ENCODE data around the gene ZNF500. TPM values are rescaled to one million over a fixed set of nuclear protein-coding genes. Genes with fewer than 3 reads are reported as not detected.

Gene ZNF500
- total and polyA plus RNA-seq, 12 donors, result 3.8 to 10.5 (median 8.1) TPM

DNA sequence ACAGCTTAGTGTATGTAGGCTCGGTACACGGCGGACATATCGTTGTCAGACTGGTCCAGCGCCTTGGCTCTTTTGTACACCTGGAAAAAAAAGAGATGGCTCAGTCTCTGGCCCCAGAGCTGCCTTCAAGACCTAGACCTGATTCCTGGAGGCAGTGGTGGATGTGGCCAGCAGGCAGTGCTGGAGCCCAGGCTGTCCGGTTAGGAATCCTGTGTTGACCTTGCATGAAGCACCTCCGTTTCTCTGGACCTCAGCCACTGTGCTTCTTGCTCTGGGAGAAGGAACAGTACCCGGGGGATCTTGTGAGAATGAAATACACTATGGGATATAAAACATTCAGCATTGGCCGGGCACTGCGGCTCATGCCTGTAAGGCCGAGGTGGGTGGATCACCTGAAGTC is 38.3 kb upstream of the ZNF500 start:
- TF ChIP-seq, protein P1, sequence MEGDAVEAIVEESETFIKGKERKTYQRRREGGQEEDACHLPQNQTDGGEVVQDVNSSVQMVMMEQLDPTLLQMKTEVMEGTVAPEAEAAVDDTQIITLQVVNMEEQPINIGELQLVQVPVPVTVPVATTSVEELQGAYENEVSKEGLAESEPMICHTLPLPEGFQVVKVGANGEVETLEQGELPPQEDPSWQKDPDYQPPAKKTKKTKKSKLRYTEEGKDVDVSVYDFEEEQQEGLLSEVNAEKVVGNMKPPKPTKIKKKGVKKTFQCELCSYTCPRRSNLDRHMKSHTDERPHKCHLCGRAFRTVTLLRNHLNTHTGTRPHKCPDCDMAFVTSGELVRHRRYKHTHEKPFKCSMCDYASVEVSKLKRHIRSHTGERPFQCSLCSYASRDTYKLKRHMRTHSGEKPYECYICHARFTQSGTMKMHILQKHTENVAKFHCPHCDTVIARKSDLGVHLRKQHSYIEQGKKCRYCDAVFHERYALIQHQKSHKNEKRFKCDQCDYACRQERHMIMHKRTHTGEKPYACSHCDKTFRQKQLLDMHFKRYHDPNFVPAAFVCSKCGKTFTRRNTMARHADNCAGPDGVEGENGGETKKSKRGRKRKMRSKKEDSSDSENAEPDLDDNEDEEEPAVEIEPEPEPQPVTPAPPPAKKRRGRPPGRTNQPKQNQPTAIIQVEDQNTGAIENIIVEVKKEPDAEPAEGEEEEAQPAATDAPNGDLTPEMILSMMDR (IDR thresholded peaks at IDR 0.05), result peak in 5 of 9 donors; percentile 19 to 55 (median 42)
- intact Hi-C loops (cut with DNase I), result loop anchor here in 2 of 10 donors (2.0 to 10.0 kb wide), 3 partner anchors 42 to 152 kb away; partner anchors contain the start of genes GLYR1 (in 1 of the 2) and UBN1 (in 1 of the 2)
- Histone ChIP-seq H3K27ac (peak overlapping the region in 9 of 10 donors; percentile 11 to 73 (median 46)), H3K27me3 (no peaks in the 10 kb centered on the region), H3K4me1 (peaks cover 0 to 48% (median 26%) of the 10 kb centered on the region in 9 donors), H3K36me3 (peaks cover 0 to 63% (median 39%) of the 10 kb centered on the region in 9 donors), H3K4me3 (no peak overlapping the region), H3K9me3 (no peaks in the 10 kb centered on the region)
- DNase-seq, result peak in 1 of 2 donors; percentile 53
- peak in 5 of 8 donors; percentile 18 to 46 (median 25) for ATAC-seq
- WGBS, 2 donors, result 45 to 63% methylated on average over 11 of the region's 11 CpGs

DNA sequence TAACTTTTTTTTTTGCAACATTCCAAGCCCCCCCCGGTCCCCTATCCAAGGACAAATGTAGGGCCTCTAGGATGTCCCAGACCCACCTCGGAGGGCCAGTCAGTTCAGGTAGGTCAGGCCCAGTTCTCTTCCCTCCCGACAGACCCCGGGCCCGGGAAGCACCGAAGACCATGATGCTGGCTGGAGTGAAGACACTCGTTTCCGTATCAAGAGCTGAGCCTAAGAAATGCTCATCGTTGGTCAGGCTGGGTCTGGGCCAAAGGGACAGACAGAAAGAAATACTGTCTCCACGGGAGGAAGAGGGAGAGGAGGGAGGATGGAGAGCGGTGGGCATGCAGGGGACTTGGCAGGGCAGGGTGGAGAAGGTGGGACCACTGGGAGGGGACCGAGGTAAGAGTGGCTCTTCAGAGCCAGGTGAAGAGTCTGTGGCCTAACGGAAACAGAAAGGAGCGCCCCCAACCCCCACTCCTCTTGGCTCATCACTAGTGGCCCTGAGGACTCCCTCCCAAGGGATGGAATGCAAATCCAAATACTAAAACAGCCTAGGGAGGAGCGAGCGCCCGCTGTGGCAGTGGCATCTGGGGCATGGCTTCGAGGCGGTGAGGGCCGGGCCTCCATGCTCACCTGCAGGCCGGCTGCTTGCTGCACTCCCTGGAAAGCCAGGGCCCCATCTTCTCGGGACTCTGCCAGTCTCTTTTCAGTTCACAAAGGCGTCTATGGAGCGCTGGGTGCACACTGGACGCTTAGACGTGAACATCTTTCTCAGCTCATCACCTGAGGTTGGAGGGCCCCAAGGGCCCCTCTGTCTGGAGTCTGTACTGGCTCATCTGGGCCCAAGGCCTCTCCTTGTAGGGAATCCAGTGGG is 37.2 kb upstream of the ZNF500 start:
- H3K27ac ChIP-seq, result peak overlapping the region in 7 of 10 donors; percentile 11 to 96 (median 62)

DNA sequence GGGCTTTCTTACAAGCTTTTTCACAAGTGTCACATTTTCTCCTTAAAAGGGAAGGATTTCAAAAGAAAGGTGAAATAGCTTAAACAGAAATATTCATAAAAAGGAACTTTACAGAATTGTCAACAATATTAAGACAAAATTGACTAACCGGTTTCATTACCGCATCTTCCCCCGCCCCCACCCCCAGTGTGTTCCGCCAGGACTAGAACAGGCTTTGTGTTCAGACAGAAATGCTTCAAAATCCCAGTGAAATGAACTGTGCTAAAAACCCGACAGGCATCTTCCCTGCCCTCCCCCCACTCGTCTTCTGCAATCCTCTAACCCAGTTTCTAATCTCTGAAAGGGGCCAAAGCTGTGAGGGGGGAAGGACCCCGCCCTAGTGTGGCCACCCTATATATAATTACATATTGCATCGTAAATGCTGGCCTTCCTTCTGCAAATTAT is 36.5 kb upstream of the ZNF500 start:
- ATAC-seq (no peak), DNase-seq (no peak)
- peaks cover 0 to 62% (median 37%) of the 10 kb centered on the region in 9 donors for H3K36me3 ChIP-seq
- WGBS, 2 donors, result 57 to 62% methylated on average over 8 of the region's 8 CpGs
- intact Hi-C loops (cut with DNase I), result loop anchor here in 5 of 10 donors (2.0 to 10.0 kb wide), 5 partner anchors 36 to 154 kb away; partner anchors contain the start of genes GLYR1 (in 3 of the 5), UBN1 (in 3 of the 5), ZNF500 (in 3 of the 5) and SEC14L5 (in 1 of the 5)
- H3K27me3 ChIP-seq, result no peaks in the 10 kb centered on the region
- peak overlapping the region in 9 of 10 donors; percentile 79 to 96 (median 93) for H3K27ac ChIP-seq
- peak overlapping the region in 9 of 10 donors; percentile 64 to 95 (median 87) for H3K4me3 ChIP-seq
- no peaks in the 10 kb centered on the region for H3K9me3 ChIP-seq
- TF ChIP-seq, protein P1 (IDR thresholded peaks at IDR 0.05), result no peak
- H3K4me1 ChIP-seq, result peaks cover 0 to 51% (median 29%) of the 10 kb centered on the region in 9 donors

More for the DNA sequence above, 37.2 kb upstream of the ZNF500 start:
- TF ChIP-seq, protein P1 (IDR thresholded peaks at IDR 0.05), result no peak
- 67 to 72% methylated on average over 26 of the region's 26 CpGs for WGBS, 2 donors
- H3K4me1 ChIP-seq, result peaks cover 0 to 51% (median 29%) of the 10 kb centered on the region in 9 donors
- no peak overlapping the region for H3K4me3 ChIP-seq
- H3K27me3 ChIP-seq, result no peaks in the 10 kb centered on the region
- H3K36me3 ChIP-seq, result peaks cover 0 to 62% (median 37%) of the 10 kb centered on the region in 9 donors
- ATAC-seq (no peak), DNase-seq (no peak)
- intact Hi-C loops (cut with DNase I), result loop anchor here in 5 of 10 donors (2.0 to 10.0 kb wide), 6 partner anchors 37 to 153 kb away; partner anchors contain the start of genes GLYR1 (in 3 of the 5), UBN1 (in 3 of the 5), ZNF500 (in 3 of the 5) and SEC14L5 (in 1 of the 5)
- no peaks in the 10 kb centered on the region for H3K9me3 ChIP-seq

Data from heart right ventricle (tissue), 16 donors.